ENCODE data around the gene ZC3HAV1. TPM values are rescaled to one million over a fixed set of nuclear protein-coding genes. Genes with fewer than 3 reads are reported as not detected.
A peak's percentile ranks its signal among the peaks of the same experiment; 100 is the strongest.
"Not testable (repeated sequence)": the region's sequence is repeated elsewhere in the genome, so short reads cannot be mapped to it uniquely, and the experiment has no call there.

The ZC3HAV1 gene
- total RNA-seq, 1 donor from 2014 or later = 42.7 TPM

- peaks cover 3% of the 10 kb centered on the region for H3K36me3 Mint-ChIP-seq (ENCODE audit: unreplicated experiment)
- no peak for TF ChIP-seq CTCF (IDR thresholded peaks at IDR 0.05)
- peak overlapping the region; percentile 48 for H3K27ac Mint-ChIP-seq (ENCODE audit: unreplicated experiment)
- no peak for DNase-seq (ENCODE audit: extremely low spot score, unreplicated experiment)
- no peak overlapping the region for H3K4me3 Mint-ChIP-seq (ENCODE audit: unreplicated experiment)
- H3K4me1 Mint-ChIP-seq (ENCODE audit: unreplicated experiment) = peaks cover 43% of the 10 kb centered on the region
- no peaks in the 10 kb centered on the region for H3K27me3 Mint-ChIP-seq (ENCODE audit: unreplicated experiment)
- H3K9me3 Mint-ChIP-seq (ENCODE audit: unreplicated experiment) = no peaks in the 10 kb centered on the region
Observed at GRCh38 chr7:139104091-139104450, 5.4 kb downstream of the ZC3HAV1 start.

GRCh38 chr7:139103057-139103815 lies 6.3 kb downstream of the ZC3HAV1 start:
- H3K9me3 Mint-ChIP-seq (ENCODE audit: unreplicated experiment) = no peaks in the 10 kb centered on the region
- H3K27me3 Mint-ChIP-seq (ENCODE audit: unreplicated experiment) = no peaks in the 10 kb centered on the region
- peaks cover 3% of the 10 kb centered on the region for H3K36me3 Mint-ChIP-seq (ENCODE audit: unreplicated experiment)
- no peak for DNase-seq (ENCODE audit: extremely low spot score, unreplicated experiment)
- H3K27ac Mint-ChIP-seq (ENCODE audit: unreplicated experiment) = no peak overlapping the region
- no peak for TF ChIP-seq CTCF (IDR thresholded peaks at IDR 0.05)
- H3K4me1 Mint-ChIP-seq (ENCODE audit: unreplicated experiment) = peaks cover 45% of the 10 kb centered on the region
- H3K4me3 Mint-ChIP-seq (ENCODE audit: unreplicated experiment) = no peak overlapping the region

- not testable (repeated sequence) for H3K9me3 Mint-ChIP-seq (ENCODE audit: unreplicated experiment); H3K4me3 Mint-ChIP-seq (ENCODE audit: unreplicated experiment); H3K36me3 Mint-ChIP-seq (ENCODE audit: unreplicated experiment); DNase-seq (ENCODE audit: extremely low spot score, unreplicated experiment); H3K27me3 Mint-ChIP-seq (ENCODE audit: unreplicated experiment); H3K27ac Mint-ChIP-seq (ENCODE audit: unreplicated experiment)
- peaks cover 32% of the 10 kb centered on the region for H3K4me1 Mint-ChIP-seq (ENCODE audit: unreplicated experiment)
Observed at GRCh38 chr7:139101637-139102158, 7.8 kb downstream of the ZC3HAV1 start.

GRCh38 chr7:139099172-139099947 lies 10.2 kb downstream of the ZC3HAV1 start:
- no peaks in the 10 kb centered on the region for H3K27me3 Mint-ChIP-seq (ENCODE audit: unreplicated experiment)
- TF ChIP-seq CTCF (IDR thresholded peaks at IDR 0.05) = no peak
- DNase-seq (ENCODE audit: extremely low spot score, unreplicated experiment) = no peak
- H3K27ac Mint-ChIP-seq (ENCODE audit: unreplicated experiment) = peak overlapping the region; percentile 11
- H3K4me3 Mint-ChIP-seq (ENCODE audit: unreplicated experiment) = no peak overlapping the region
- peaks cover 39% of the 10 kb centered on the region for H3K4me1 Mint-ChIP-seq (ENCODE audit: unreplicated experiment)
- H3K9me3 Mint-ChIP-seq (ENCODE audit: unreplicated experiment) = no peaks in the 10 kb centered on the region
- H3K36me3 Mint-ChIP-seq (ENCODE audit: unreplicated experiment) = peaks cover 4% of the 10 kb centered on the region

- H3K4me1 Mint-ChIP-seq (ENCODE audit: unreplicated experiment) = peaks cover 39% of the 10 kb centered on the region
- peak overlapping the region; percentile 79 for H3K27ac Mint-ChIP-seq (ENCODE audit: unreplicated experiment)
- H3K36me3 Mint-ChIP-seq (ENCODE audit: unreplicated experiment) = peaks cover 4% of the 10 kb centered on the region
- no peaks in the 10 kb centered on the region for H3K27me3 Mint-ChIP-seq (ENCODE audit: unreplicated experiment)
- no peak for DNase-seq (ENCODE audit: extremely low spot score, unreplicated experiment)
- no peak for TF ChIP-seq CTCF (IDR thresholded peaks at IDR 0.05)
- H3K4me3 Mint-ChIP-seq (ENCODE audit: unreplicated experiment) = no peak overlapping the region
- no peaks in the 10 kb centered on the region for H3K9me3 Mint-ChIP-seq (ENCODE audit: unreplicated experiment)
Observed at GRCh38 chr7:139095194-139095659, 14.3 kb downstream of the ZC3HAV1 start.

All from osteocyte (in vitro differentiated cells).